Large intestine (tissue), 3 donors: ENCODE measurements around the gene PPP1R3G. TPM values are rescaled to one million over a fixed set of nuclear protein-coding genes. Genes with fewer than 3 reads are reported as not detected.

Source experiments
- DNase-seq, 2 donors: peaks; one replicate each; pipeline versions ENCODE4 v3.0.0 to v3.0.0-alpha.2; 2013
- H3K27ac ChIP-seq: one replicate; pipeline ENCODE4 v1.5.1; 2013; ENCODE audit warnings: low read length
- H3K27me3 ChIP-seq: 2 replicates; pipeline ENCODE4 v1.6.1; 2013; ENCODE audit warnings: low read length; ENCODE audit not compliant: control insufficient read depth, insufficient read depth
- H3K36me3 ChIP-seq: 2 replicates; pipeline ENCODE4 v1.6.1; 2013; ENCODE audit warnings: low read length; ENCODE audit not compliant: control insufficient read depth, insufficient read depth
- H3K4me1 ChIP-seq: one replicate; pipeline ENCODE4 v1.6.1; 2013; ENCODE audit warnings: low read length; ENCODE audit not compliant: control insufficient read depth, insufficient read depth
- H3K4me3 ChIP-seq: one replicate; pipeline ENCODE4 v1.5.1; 2013; ENCODE audit warnings: low read length
- H3K9me3 ChIP-seq: one replicate; pipeline ENCODE4 v1.6.1; 2013; ENCODE audit warnings: mild to moderate bottlenecking, low read depth, low read length, moderate library complexity; ENCODE audit not compliant: control insufficient read depth
- WGBS: methylation state at CpG from one replicate; pipeline ENCODE4 v1.1.5; 2013; ENCODE audit warnings: low lambda C conversion rate; ENCODE audit not compliant: insufficient coverage; 5-methylcytosine and 5-hydroxymethylcytosine counted together
- polyA plus RNA-seq: library from polyadenylated mRNA; unstranded; fragments of 120-200 nt; gene quantifications from one replicate; pipeline ENCODE4 v1.2.1, GENCODE V29; 2013

PPP1R3G gene
- polyA plus RNA-seq, 1 donor, result 2.4 TPM

DNA sequence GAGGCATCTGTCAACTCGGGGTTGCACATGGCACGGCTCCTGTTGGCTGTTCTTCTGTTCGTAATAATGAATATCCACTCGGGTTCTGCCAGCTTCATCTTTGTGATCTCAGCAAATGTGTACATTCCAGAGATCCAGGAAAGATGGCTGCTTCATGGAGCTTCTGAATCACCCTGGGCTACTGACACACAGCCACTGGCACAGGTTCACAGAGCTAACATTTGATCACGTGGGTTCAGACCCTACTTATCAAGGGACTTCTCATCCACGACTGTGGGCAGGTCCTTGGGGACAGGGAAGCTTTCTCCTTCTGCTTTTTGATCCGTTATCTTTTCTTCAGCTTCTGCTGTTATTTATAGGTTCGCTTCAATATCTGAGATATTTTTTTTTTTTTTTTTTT, 18.1 kb downstream of the PPP1R3G start:
- H3K9me3 ChIP-seq, result no peaks in the 10 kb centered on the region
- H3K4me1 ChIP-seq, result no peaks in the 10 kb centered on the region
- H3K4me3 ChIP-seq, result no peak overlapping the region
- no peaks in the 10 kb centered on the region for H3K36me3 ChIP-seq
- H3K27ac ChIP-seq, result no peak overlapping the region
- no peaks in the 10 kb centered on the region for H3K27me3 ChIP-seq
- no peak for DNase-seq
- WGBS, result no CpG with 5 or more reads among the region's 8 CpGs

DNA sequence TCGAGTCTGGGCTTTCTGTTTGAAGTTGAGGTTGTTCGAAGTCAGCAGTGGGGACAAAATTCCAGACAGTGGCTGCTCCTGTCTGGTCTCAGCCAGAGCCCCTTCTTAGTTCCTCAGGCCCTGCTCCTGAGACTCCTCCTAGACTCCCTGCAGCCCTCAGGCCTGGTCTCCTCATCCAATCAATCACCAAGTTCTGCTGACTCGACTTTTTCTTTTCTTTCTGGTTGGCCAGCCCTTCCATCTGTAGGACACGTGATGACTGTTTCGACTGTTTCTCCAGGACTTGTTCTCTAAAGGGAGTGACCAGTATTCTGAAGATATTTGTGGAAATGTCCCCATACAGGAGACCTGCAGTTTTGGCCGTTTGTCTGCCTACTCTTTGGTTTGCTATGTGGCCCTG, 19.5 kb downstream of the PPP1R3G start:
- no peaks in the 10 kb centered on the region for H3K9me3 ChIP-seq
- H3K4me3 ChIP-seq, result no peak overlapping the region
- no peaks in the 10 kb centered on the region for H3K27me3 ChIP-seq
- H3K36me3 ChIP-seq, result no peaks in the 10 kb centered on the region
- H3K4me1 ChIP-seq, result peaks cover 11% of the 10 kb centered on the region
- no peak for DNase-seq
- no peak overlapping the region for H3K27ac ChIP-seq
- 100% methylated on average over 1 of the region's 6 CpGs for WGBS

DNA sequence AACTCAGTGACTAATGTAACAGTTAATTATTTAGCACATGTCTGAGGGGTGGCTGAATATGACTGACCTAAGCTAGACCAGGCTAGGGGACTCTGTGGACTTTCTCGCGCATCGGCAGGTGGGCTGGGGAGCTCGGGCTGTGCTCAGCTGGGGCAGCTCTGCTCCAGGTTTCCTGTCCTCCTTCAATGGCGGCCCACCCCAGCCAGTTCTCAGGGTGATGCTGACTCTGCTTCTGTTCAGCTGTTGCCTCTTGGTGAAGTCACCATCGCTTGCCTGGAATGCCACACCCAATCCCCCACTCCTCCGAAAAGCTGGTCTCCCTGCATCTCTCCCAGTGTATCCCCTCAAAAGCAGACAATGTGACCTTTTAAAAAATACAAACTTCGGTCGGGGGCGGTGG, 20.0 kb downstream of the PPP1R3G start:
- H3K27me3 ChIP-seq, result no peaks in the 10 kb centered on the region
- DNase-seq, result no peak
- no peaks in the 10 kb centered on the region for H3K9me3 ChIP-seq
- H3K27ac ChIP-seq, result no peak overlapping the region
- no peak overlapping the region for H3K4me3 ChIP-seq
- no peaks in the 10 kb centered on the region for H3K36me3 ChIP-seq
- peaks cover 11% of the 10 kb centered on the region for H3K4me1 ChIP-seq
- no CpG with 5 or more reads among the region's 10 CpGs for WGBS

DNA sequence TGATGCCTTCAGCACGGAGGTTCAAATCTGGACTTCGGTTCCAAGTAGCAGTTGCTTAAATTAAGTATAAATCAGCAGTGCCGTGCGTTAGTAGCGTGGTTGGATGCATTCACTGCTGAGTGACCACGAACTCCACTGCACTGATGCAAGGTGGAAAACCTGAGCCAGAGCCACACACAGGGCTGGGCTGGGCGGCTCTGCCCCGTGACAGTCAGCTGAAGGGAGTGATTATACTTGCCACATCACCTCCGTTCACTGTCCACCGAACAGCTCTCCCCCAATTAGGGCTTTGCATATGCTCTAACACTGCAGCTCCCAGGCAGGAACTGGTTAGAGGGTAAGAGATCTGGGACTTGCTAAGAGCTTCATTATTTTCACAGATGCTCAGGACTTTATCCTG, 22.2 kb downstream of the PPP1R3G start:
- Histone ChIP-seq H3K9me3 (no peaks in the 10 kb centered on the region), H3K27me3 (no peaks in the 10 kb centered on the region), H3K4me3 (no peak overlapping the region), H3K36me3 (peaks cover 4% of the 10 kb centered on the region), H3K27ac (peak overlapping the region; percentile 26), H3K4me1 (peaks cover 11% of the 10 kb centered on the region)
- no CpG with 5 or more reads among the region's 10 CpGs for WGBS
- DNase-seq, result peak; percentile 42 to 67

DNA sequence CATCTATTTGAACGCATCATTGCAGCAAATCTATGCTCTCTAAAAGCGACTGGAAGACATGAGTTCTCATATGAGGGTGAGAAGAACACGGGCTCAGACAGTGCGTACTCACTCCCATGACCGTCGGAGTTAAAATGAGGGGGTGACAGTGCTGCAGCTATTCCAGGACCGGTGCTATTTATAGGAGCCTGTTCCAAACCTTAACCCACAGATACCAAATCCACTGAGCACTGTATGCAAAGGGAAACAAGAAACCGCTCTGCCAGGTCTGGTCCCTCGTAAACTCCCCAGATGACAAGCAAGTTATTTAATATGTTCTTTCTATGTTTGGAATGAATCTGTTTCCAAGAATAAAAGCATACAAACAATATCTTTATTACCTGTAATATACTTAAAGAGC, 22.9 kb downstream of the PPP1R3G start:
- H3K36me3 ChIP-seq, result peaks cover 4% of the 10 kb centered on the region
- WGBS, result no CpG with 5 or more reads among the region's 9 CpGs
- peak overlapping the region; percentile 24 for H3K27ac ChIP-seq
- H3K4me3 ChIP-seq, result no peak overlapping the region
- H3K4me1 ChIP-seq, result peaks cover 11% of the 10 kb centered on the region
- DNase-seq, result peak in 1 of 2 donors; percentile 20
- no peaks in the 10 kb centered on the region for H3K27me3 ChIP-seq
- no peaks in the 10 kb centered on the region for H3K9me3 ChIP-seq

- H3K27ac ChIP-seq, result peak overlapping the region; percentile 24
- H3K4me3 ChIP-seq, result no peak overlapping the region
- peaks cover 4% of the 10 kb centered on the region for H3K36me3 ChIP-seq
- no peaks in the 10 kb centered on the region for H3K27me3 ChIP-seq
- H3K4me1 ChIP-seq, result peaks cover 11% of the 10 kb centered on the region
- peak in 1 of 2 donors; percentile 72 for DNase-seq
- WGBS, result no CpG with 5 or more reads among the region's 6 CpGs
- H3K9me3 ChIP-seq, result no peaks in the 10 kb centered on the region
Measured at GRCh38 chr6:5108536-5109150, 23.5 kb downstream of the PPP1R3G start.

DNA sequence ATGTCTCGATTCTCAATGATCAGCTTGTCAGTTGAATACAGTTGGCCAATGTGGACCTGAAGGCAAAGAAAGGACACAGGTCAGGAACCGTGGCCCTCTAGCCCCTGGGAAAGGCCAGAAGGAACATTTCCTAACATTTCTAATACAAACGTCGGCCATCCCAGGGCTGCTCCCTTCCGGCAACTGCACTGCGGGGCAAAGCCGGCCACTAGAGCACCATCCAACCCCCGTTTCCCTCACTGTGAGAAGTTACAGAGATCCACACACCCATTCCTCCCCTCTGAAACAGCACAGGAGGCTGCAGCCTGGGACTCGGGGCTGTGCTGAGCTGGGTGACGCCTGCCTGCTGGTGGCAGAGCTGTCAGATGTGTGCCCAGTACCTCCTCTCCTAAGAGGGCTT, 24.3 kb downstream of the PPP1R3G start:
- Histone ChIP-seq H3K9me3 (no peaks in the 10 kb centered on the region), H3K27me3 (no peaks in the 10 kb centered on the region), H3K27ac (no peak overlapping the region), H3K4me1 (peaks cover 11% of the 10 kb centered on the region), H3K36me3 (peaks cover 4% of the 10 kb centered on the region), H3K4me3 (no peak overlapping the region)
- no CpG with 5 or more reads among the region's 10 CpGs for WGBS
- no peak for DNase-seq

GRCh38 chr6:5110246-5110645, 25.1 kb downstream of the PPP1R3G start:
- no peaks in the 10 kb centered on the region for H3K27me3 ChIP-seq
- no peak overlapping the region for H3K27ac ChIP-seq
- H3K4me3 ChIP-seq, result no peak overlapping the region
- 84% methylated on average over 5 of the region's 16 CpGs for WGBS
- DNase-seq, result no peak
- H3K9me3 ChIP-seq, result no peaks in the 10 kb centered on the region
- H3K36me3 ChIP-seq, result peaks cover 4% of the 10 kb centered on the region
- H3K4me1 ChIP-seq, result peaks cover 11% of the 10 kb centered on the region

DNA sequence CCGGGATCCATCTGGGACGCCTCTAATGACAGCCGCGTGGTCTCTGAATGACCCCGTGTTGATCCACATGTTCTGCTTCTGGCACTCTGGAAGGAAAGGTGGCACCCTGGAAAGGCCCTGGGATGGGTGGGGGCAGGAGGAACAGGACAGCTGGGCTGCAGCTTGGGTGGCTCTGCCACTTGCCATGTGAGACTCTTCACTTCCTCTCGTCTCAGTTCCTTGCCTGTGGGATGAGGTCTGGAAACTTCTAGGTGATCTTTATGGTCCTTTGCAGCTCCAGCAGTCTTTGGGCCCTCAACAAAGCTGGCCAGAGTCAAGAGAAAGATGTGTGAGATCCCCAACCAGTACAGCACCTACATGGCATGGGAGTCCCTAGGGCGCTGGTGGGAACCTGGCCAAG, 26.5 kb downstream of the PPP1R3G start:
- Histone ChIP-seq H3K27me3 (no peaks in the 10 kb centered on the region), H3K9me3 (no peaks in the 10 kb centered on the region), H3K36me3 (peaks cover 4% of the 10 kb centered on the region), H3K4me3 (no peak overlapping the region), H3K27ac (no peak overlapping the region), H3K4me1 (peaks cover 11% of the 10 kb centered on the region)
- WGBS, result no CpG with 5 or more reads among the region's 7 CpGs
- DNase-seq, result no peak

GRCh38 chr6:5112066-5112799, 27.1 kb downstream of the PPP1R3G start:
- H3K27ac ChIP-seq, result no peak overlapping the region
- peaks cover 4% of the 10 kb centered on the region for H3K36me3 ChIP-seq
- DNase-seq, result no peak
- no peak overlapping the region for H3K4me3 ChIP-seq
- 50% methylated on average over 2 of the region's 17 CpGs for WGBS
- peaks cover 11% of the 10 kb centered on the region for H3K4me1 ChIP-seq
- H3K9me3 ChIP-seq, result no peaks in the 10 kb centered on the region
- H3K27me3 ChIP-seq, result no peaks in the 10 kb centered on the region

DNA sequence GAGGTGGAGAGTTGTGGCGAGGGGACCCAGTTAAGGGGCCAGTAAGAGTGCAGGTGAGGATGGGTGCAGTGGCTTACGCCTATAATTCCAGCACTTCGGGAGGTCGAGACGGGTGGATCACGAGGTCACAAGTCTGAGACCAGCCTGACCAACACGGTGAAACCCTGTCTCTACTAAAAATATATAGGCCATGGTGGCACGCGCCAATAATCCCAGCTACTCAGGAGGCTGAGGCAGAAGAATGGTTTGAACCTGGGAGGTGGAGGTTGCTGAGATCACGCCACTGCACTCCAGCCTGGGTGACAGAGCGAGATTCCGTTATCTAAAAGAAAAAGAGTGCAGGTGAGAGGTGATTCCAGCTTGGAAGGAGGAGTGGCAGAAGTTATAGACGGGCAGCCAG, 28.0 kb downstream of the PPP1R3G start:
- peaks cover 11% of the 10 kb centered on the region for H3K4me1 ChIP-seq
- H3K4me3 ChIP-seq, result no peak overlapping the region
- peaks cover 4% of the 10 kb centered on the region for H3K36me3 ChIP-seq
- H3K27ac ChIP-seq, result no peak overlapping the region
- no peak for DNase-seq
- H3K9me3 ChIP-seq, result no peaks in the 10 kb centered on the region
- no CpG with 5 or more reads among the region's 13 CpGs for WGBS
- H3K27me3 ChIP-seq, result no peaks in the 10 kb centered on the region
